GM18867 (cell line): ENCODE data around the gene BMP6.

Source experiments
- ATAC-seq: cut with Tn5 transposase; IDR thresholded peaks from one replicate; pipeline ENCODE4 v1.9.1; 2021; ENCODE audit warnings: mild to moderate bottlenecking, moderate library complexity; ENCODE audit not compliant: unreplicated experiment

BMP6 gene

GRCh38 chr6:7821426-7821825 lies 95.5 kb downstream of the BMP6 start:
- no peak for ATAC-seq

GRCh38 chr6:7823552-7823951 lies 97.7 kb downstream of the BMP6 start:
- no peak for ATAC-seq

- no peak for ATAC-seq
Measured at GRCh38 chr6:7825986-7826385, 100.1 kb downstream of the BMP6 start.

- ATAC-seq: no peak
Measured at GRCh38 chr6:7827142-7827541, 101.2 kb downstream of the BMP6 start.

- no peak for ATAC-seq
Measured at GRCh38 chr6:7828124-7828523, 102.2 kb downstream of the BMP6 start.

GRCh38 chr6:7832904-7833750 lies 107.2 kb downstream of the BMP6 start:
- no peak for ATAC-seq

- no peak for ATAC-seq
Measured at GRCh38 chr6:7833751-7834070, 107.8 kb downstream of the BMP6 start.

GRCh38 chr6:7836371-7837026 lies 110.6 kb downstream of the BMP6 start:
- ATAC-seq: no peak

GRCh38 chr6:7841781-7842468 lies 116.0 kb downstream of the BMP6 start:
- ATAC-seq: no peak

GRCh38 chr6:7846966-7847818 lies 121.3 kb downstream of the BMP6 start:
- ATAC-seq: no peak

GRCh38 chr6:7848229-7848628 lies 122.3 kb downstream of the BMP6 start:
- ATAC-seq: no peak

- no peak for ATAC-seq
Measured at GRCh38 chr6:7851780-7852179, 125.9 kb downstream of the BMP6 start.

GRCh38 chr6:7859591-7859990 lies 133.7 kb downstream of the BMP6 start:
- no peak for ATAC-seq

GRCh38 chr6:7865781-7866180 lies 139.9 kb downstream of the BMP6 start:
- no peak for ATAC-seq

- no peak for ATAC-seq
Measured at GRCh38 chr6:7866526-7866925, 140.6 kb downstream of the BMP6 start.

GRCh38 chr6:7868926-7869325 lies 143.0 kb downstream of the BMP6 start:
- ATAC-seq: no peak

GRCh38 chr6:7878401-7878964 lies 152.6 kb downstream of the BMP6 start:
- ATAC-seq: no peak

- ATAC-seq: no peak
Measured at GRCh38 chr6:7879043-7879442, 153.1 kb downstream of the BMP6 start.

GRCh38 chr6:7879579-7879978 lies 153.7 kb downstream of the BMP6 start:
- no peak for ATAC-seq

GRCh38 chr6:7879980-7880717 lies 154.2 kb downstream of the BMP6 start:
- ATAC-seq: no peak
